Measurements from ENCODE around the gene SND1. TPM values are rescaled to one million over a fixed set of nuclear protein-coding genes. Genes with fewer than 3 reads are reported as not detected.

SND1 gene
- total RNA-seq, 1 donor from 2014 or later: 85.9 TPM

DNA sequence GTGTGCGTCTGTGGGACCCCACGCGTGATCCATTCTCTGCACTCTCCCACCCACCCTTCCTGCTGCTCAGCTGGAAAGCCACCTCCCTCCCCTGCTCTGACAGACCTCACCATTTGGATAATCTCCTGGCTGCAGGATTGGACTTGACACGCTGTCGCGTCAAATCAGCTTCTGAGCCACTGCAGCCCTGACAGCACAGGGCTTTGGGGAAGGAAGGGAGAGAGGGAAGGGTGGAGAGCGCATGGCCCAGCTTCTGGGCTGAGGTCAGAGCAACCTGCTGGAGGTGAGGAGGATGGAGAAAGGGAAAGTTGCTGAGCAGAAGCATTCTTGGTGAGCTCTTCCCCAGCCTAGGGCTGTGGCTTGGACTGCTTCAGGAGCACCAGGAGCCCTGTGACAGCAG lies 428.2 kb downstream of the SND1 start:
- Histone ChIP-seq H3K4me1 (peaks cover 6% of the 10 kb centered on the region), H3K27ac (no peak overlapping the region), H3K27me3 (no peaks in the 10 kb centered on the region), H3K9me3 (no peaks in the 10 kb centered on the region), H3K4me3 (no peak overlapping the region), H3K36me3 (peaks cover 0 to 34% of the 10 kb centered on the region in 2 donors)
- intact Hi-C loops (cut with DNase I): no loop called here
- no peak for TF ChIP-seq POLR2A (IDR thresholded peaks at IDR 0.05)
- TF ChIP-seq, protein P1, sequence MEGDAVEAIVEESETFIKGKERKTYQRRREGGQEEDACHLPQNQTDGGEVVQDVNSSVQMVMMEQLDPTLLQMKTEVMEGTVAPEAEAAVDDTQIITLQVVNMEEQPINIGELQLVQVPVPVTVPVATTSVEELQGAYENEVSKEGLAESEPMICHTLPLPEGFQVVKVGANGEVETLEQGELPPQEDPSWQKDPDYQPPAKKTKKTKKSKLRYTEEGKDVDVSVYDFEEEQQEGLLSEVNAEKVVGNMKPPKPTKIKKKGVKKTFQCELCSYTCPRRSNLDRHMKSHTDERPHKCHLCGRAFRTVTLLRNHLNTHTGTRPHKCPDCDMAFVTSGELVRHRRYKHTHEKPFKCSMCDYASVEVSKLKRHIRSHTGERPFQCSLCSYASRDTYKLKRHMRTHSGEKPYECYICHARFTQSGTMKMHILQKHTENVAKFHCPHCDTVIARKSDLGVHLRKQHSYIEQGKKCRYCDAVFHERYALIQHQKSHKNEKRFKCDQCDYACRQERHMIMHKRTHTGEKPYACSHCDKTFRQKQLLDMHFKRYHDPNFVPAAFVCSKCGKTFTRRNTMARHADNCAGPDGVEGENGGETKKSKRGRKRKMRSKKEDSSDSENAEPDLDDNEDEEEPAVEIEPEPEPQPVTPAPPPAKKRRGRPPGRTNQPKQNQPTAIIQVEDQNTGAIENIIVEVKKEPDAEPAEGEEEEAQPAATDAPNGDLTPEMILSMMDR (IDR thresholded peaks at IDR 0.05): no peak
- TF ChIP-seq POLR2AphosphoS5 (IDR thresholded peaks at IDR 0.05; ENCODE audit: insufficient read depth in 1 of 2, low read depth in 1 of 2): no peak
- no peak for DNase-seq (ENCODE audit: extremely low spot score in 2 of 2)

DNA sequence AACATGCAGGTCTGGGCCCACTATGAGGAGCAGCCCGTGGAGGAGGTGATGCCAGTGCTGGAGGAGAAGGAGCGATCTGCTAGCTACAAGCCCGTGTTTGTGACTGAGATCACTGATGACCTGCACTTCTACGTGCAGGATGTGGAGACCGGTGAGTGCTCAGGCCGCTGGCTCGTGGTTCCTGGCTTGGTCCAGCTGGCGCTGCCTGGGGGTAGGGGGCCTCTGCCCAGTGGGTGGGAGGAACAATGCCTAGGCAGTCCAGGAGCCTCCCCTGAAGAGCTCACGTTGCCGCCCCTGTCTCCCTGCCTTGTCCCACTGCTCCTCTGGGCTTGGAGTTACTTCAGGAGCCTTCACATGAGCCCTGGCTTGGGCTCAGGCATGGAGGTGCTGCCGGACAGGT lies 429.4 kb downstream of the SND1 start:
- Histone ChIP-seq H3K27me3 (no peaks in the 10 kb centered on the region), H3K27ac (no peak overlapping the region), H3K4me3 (no peak overlapping the region), H3K4me1 (peaks cover 6% of the 10 kb centered on the region), H3K9me3 (no peaks in the 10 kb centered on the region), H3K36me3 (peaks cover 0 to 46% of the 10 kb centered on the region in 2 donors)
- intact Hi-C loops (cut with DNase I): no loop called here
- no peak for DNase-seq (ENCODE audit: extremely low spot score in 2 of 2)
- TF ChIP-seq POLR2AphosphoS5 (IDR thresholded peaks at IDR 0.05; ENCODE audit: insufficient read depth in 1 of 2, low read depth in 1 of 2): no peak
- TF ChIP-seq, protein P1 (IDR thresholded peaks at IDR 0.05): no peak
- TF ChIP-seq POLR2A (IDR thresholded peaks at IDR 0.05): no peak

DNA sequence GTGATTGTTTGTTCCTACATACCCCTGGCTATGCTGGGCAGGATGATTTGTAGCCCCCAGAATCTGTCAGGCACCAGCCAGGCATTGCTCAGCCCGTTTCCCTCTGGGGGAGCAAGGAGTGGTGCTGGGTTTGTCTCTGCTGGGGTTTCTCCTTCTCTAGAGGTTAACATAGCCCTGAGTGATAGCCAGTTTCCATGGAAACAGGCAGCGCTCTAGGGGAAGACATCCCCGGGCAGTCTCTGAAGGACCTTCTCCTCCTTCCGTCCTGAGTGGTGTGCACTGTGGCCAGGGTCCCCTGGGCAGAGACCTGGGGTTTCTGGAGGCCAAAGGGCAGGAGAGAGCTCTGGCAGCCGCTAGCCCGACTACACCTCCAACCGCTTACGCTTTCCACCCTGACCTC lies 429.8 kb downstream of the SND1 start:
- Histone ChIP-seq H3K27me3 (no peaks in the 10 kb centered on the region), H3K36me3 (peaks cover 0 to 49% of the 10 kb centered on the region in 2 donors), H3K4me1 (peaks cover 6% of the 10 kb centered on the region), H3K9me3 (no peaks in the 10 kb centered on the region), H3K27ac (no peak overlapping the region), H3K4me3 (no peak overlapping the region)
- intact Hi-C loops (cut with DNase I): no loop called here
- TF ChIP-seq, protein P1 (IDR thresholded peaks at IDR 0.05): no peak
- TF ChIP-seq POLR2AphosphoS5 (IDR thresholded peaks at IDR 0.05; ENCODE audit: insufficient read depth in 1 of 2, low read depth in 1 of 2) (no peak), POLR2A (IDR thresholded peaks at IDR 0.05) (no peak)
- no peak for DNase-seq (ENCODE audit: extremely low spot score in 2 of 2)

DNA sequence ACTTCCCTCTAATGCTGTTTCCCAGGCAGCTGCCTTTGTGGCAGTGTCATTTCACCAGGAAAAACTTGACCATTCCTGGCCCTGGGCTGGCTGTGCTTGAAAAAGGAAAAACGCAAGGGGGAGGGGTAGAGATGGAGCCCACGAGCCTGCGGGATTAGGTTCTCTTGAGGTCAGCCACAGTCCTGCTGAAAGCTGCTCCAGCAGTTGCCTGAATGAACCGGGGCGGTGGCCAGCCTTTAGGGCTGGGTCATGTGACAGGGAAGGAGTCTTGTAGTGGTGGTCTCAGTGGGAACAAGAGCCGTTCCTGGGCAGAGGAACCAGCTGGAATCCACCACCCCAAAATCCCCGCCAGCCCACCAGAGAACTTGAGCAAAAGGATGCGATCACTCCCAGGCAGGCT lies 430.4 kb downstream of the SND1 start:
- Histone ChIP-seq H3K4me1 (peaks cover under 1% of the 10 kb centered on the region), H3K36me3 (peaks cover 0 to 47% of the 10 kb centered on the region in 2 donors), H3K4me3 (no peak overlapping the region), H3K27me3 (no peaks in the 10 kb centered on the region), H3K9me3 (no peaks in the 10 kb centered on the region), H3K27ac (no peak overlapping the region)
- TF ChIP-seq, protein P1 (IDR thresholded peaks at IDR 0.05): no peak
- no peak for TF ChIP-seq POLR2AphosphoS5 (IDR thresholded peaks at IDR 0.05; ENCODE audit: insufficient read depth in 1 of 2, low read depth in 1 of 2)
- no peak for TF ChIP-seq POLR2A (IDR thresholded peaks at IDR 0.05)
- intact Hi-C loops (cut with DNase I): no loop called here
- DNase-seq (ENCODE audit: extremely low spot score in 2 of 2): no peak

DNA sequence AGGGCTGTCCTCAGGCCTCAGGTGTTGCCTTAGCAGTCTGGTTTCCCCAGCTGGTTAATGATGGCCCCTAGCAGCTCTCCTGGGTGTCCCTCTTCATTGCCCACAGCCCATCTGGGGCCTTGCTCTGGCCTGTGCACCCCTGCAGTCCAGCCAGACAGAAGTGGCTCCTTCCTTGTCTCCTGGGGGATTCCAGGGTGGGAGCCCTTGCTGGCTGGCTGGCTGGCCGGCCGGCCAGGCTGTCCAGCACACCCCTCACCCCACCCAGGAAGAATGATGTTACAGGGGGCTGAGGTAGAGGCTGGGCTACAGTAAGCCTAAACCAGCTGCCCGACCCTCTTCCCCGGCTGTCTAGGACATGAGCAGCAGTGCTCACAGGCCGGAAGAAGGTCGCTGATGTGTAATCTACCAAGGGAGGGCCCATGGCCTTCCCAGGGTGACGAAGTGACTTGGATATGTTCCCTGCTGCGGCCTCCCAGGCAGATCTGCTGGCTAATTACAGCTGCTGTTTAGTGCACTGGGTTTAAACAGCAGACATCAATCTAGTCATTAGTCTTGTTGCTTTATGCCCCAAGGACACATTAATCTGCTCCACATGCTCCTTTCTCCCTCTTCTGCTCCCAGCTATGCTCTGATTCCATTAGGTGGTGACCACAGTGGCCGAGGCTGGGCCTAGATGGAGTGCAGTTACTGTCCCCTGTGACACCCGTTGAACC lies 433.1 kb downstream of the SND1 start:
- no peak overlapping the region for H3K27ac ChIP-seq

More for the DNA sequence above, 433.1 kb downstream of the SND1 start:
- no peak for DNase-seq (ENCODE audit: extremely low spot score in 2 of 2)
- TF ChIP-seq, protein P1 (IDR thresholded peaks at IDR 0.05): no peak
- no peak for TF ChIP-seq POLR2AphosphoS5 (IDR thresholded peaks at IDR 0.05; ENCODE audit: insufficient read depth in 1 of 2, low read depth in 1 of 2)
- no peak for TF ChIP-seq POLR2A (IDR thresholded peaks at IDR 0.05)
- Histone ChIP-seq H3K9me3 (no peaks in the 10 kb centered on the region), H3K27me3 (no peaks in the 10 kb centered on the region), H3K4me3 (no peak overlapping the region), H3K36me3 (peaks cover 0 to 53% of the 10 kb centered on the region in 2 donors), H3K4me1 (no peaks in the 10 kb centered on the region)
- intact Hi-C loops (cut with DNase I): no loop called here

All from vagina (tissue), 2 donors.